Measurements from ENCODE around the gene MYRF. TPM values are rescaled to one million over a fixed set of nuclear protein-coding genes. Genes with fewer than 3 reads are reported as not detected.

MYRF gene
- total and polyA plus RNA-seq, 11 donors: 0.11 to 41.2 (median 0.25) TPM; not detected in 2

GRCh38 chr11:61782841-61783240 lies 30.4 kb downstream of the MYRF start:
- peak in 1 of 5 donors; percentile 29 for DNase-seq
- H3K4me3 ChIP-seq: no peak overlapping the region
- no peaks in the 10 kb centered on the region for H3K27me3 ChIP-seq
- H3K4me1 ChIP-seq: peaks cover 0 to 2% (median 0%) of the 10 kb centered on the region in 12 donors
- intact Hi-C loops (cut with DNase I): no loop called here
- no peaks in the 10 kb centered on the region for H3K9me3 ChIP-seq
- 77 to 79% (median 78%) methylated on average over 8 to 11 of the region's 11 CpGs for WGBS, 4 donors
- ATAC-seq: no peak
- no peak for TF ChIP-seq POLR2A (IDR thresholded peaks at IDR 0.05)
- peaks cover 0 to 47% (median 35%) of the 10 kb centered on the region in 9 donors for H3K36me3 ChIP-seq
- H3K27ac ChIP-seq: no peak overlapping the region

DNA sequence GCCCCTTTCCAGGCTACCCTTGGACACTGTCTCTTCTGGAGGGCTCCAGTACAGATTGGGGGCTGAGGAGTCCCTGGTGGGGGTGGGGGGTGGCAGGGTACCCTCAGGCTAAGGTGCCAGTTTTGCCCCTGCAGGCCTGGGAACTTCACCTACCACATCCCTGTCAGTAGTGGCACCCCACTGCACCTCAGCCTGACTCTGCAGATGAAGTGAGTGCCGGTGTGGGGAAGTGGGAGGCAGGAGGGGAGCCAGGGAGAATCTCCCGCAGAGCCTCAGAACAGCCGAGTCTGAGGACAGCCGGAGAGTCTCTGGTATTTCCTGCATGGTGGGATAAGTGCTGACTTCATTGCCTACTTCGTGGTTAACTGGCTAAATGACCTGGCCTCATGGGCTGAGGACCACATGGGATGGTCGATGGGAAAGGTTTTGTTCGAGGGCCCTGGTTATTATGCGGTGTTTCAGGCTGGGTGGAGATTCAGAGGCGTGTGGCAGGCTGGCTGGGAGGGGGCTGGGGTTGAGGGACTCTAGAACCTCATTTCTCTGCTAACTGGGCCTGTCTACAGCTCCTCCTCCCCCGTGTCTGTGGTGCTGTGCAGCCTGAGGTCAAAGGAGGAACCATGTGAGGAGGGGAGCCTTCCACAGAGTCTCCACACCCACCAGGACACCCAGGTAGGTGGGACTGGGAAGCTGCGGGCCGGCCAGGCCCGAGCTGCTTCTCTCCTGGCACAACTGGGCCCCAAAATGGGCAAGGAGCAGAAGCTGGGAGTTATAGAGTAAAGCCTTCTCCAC lies 31.5 kb downstream of the MYRF start:
- no peaks in the 10 kb centered on the region for H3K9me3 ChIP-seq
- TF ChIP-seq, protein P1, sequence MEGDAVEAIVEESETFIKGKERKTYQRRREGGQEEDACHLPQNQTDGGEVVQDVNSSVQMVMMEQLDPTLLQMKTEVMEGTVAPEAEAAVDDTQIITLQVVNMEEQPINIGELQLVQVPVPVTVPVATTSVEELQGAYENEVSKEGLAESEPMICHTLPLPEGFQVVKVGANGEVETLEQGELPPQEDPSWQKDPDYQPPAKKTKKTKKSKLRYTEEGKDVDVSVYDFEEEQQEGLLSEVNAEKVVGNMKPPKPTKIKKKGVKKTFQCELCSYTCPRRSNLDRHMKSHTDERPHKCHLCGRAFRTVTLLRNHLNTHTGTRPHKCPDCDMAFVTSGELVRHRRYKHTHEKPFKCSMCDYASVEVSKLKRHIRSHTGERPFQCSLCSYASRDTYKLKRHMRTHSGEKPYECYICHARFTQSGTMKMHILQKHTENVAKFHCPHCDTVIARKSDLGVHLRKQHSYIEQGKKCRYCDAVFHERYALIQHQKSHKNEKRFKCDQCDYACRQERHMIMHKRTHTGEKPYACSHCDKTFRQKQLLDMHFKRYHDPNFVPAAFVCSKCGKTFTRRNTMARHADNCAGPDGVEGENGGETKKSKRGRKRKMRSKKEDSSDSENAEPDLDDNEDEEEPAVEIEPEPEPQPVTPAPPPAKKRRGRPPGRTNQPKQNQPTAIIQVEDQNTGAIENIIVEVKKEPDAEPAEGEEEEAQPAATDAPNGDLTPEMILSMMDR (IDR thresholded peaks at IDR 0.05): no peak
- TF ChIP-seq POLR2A (IDR thresholded peaks at IDR 0.05): no peak
- ATAC-seq (no peak), DNase-seq (peak in 1 of 5 donors; percentile 32)
- no peaks in the 10 kb centered on the region for H3K4me1 ChIP-seq
- H3K27me3 ChIP-seq: no peaks in the 10 kb centered on the region
- no peak overlapping the region for H3K4me3 ChIP-seq
- H3K27ac ChIP-seq: no peak overlapping the region
- intact Hi-C loops (cut with DNase I): no loop called here
- 65 to 72% (median 67%) methylated on average over 12 to 13 of the region's 13 CpGs for WGBS, 4 donors
- H3K36me3 ChIP-seq: peaks cover 0 to 58% (median 46%) of the 10 kb centered on the region in 9 donors

DNA sequence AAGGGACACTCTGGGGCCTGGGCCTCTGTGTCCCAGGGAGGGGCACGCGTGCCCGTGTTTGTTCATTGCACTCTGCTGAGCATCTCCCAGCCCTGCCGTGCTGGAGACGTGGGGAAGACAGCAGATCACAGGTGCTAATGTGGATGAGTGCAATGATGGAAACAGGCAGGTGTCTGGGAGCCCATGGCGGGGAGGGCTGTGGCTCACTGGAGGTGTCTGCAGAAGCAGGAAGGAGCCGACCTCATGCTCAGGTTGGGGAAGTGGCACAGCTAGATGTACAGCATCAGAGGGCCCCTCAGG lies 32.0 kb downstream of the MYRF start:
- 84 to 91% (median 86%) methylated on average over 5 to 7 of the region's 7 CpGs for WGBS, 4 donors
- DNase-seq: peak in 1 of 5 donors; percentile 31

DNA sequence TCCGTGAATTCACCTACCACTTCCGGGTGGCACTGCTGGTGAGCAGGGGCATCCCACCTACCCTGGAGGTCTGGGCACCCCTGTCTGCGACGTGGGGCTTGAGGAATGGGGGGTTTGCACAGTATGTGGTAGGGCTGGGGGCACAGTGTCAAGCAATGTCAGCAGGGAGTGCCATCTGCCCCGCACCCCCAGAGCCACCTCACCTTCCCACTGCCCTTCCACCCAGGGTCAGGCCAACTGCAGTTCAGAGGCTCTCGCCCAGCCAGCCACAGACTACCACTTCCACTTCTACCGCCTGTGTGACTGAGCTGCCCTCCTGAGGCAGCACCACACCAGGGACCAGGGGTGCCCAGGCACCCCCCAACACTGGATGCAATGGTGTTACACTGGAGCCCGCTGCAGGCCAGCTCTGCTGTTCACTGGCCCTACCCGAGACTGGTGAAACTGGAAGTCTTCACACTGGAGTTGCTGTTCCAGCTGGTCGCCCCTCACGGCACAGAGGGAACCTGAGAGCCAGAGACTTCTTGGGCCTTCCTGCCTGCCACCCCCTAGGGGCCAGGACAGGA lies 33.5 kb downstream of the MYRF start:
- peak in 1 of 5 donors; percentile 30 for DNase-seq
- intact Hi-C loops (cut with DNase I): no loop called here
- Histone ChIP-seq H3K27me3 (no peaks in the 10 kb centered on the region), H3K9me3 (no peaks in the 10 kb centered on the region), H3K36me3 (peaks cover 0 to 71% (median 62%) of the 10 kb centered on the region in 9 donors), H3K27ac (no peak overlapping the region), H3K4me1 (peaks cover 0 to 2% (median 0%) of the 10 kb centered on the region in 12 donors), H3K4me3 (no peak overlapping the region)
- TF ChIP-seq, protein P1 (IDR thresholded peaks at IDR 0.05): no peak
- TF ChIP-seq POLR2A (IDR thresholded peaks at IDR 0.05): no peak
- no peak for ATAC-seq
- 81 to 93% (median 91%) methylated on average over 10 to 11 of the region's 11 CpGs for WGBS, 4 donors

More for the DNA sequence above, 32.0 kb downstream of the MYRF start:
- Histone ChIP-seq H3K36me3 (peaks cover 0 to 63% (median 51%) of the 10 kb centered on the region in 9 donors), H3K27ac (no peak overlapping the region), H3K4me1 (no peaks in the 10 kb centered on the region), H3K4me3 (no peak overlapping the region), H3K9me3 (no peaks in the 10 kb centered on the region), H3K27me3 (no peaks in the 10 kb centered on the region)
- no peak for TF ChIP-seq POLR2A (IDR thresholded peaks at IDR 0.05)
- TF ChIP-seq, protein P1 (IDR thresholded peaks at IDR 0.05): no peak
- no peak for ATAC-seq
- intact Hi-C loops (cut with DNase I): no loop called here

Measured in heart left ventricle (tissue), 16 donors.